HEK293T (cell line): ENCODE results near the gene SELENOM.

Experiments used
- CTCF ChIA-PET: fragments of 350-600 bp; formaldehyde crosslinking; extraction: SDS; loops from one replicate; lab custom pipeline; 2021; ENCODE audit warnings: antibody characterized with exemption, inconsistent platforms; lab: Yijun Ruan, JAX
- POLR2A ChIA-PET: fragments of 350-600 bp; formaldehyde crosslinking; extraction: SDS; loops from one replicate; lab custom pipeline; 2020; ENCODE audit warnings: antibody characterized with exemption, inconsistent platforms; lab: Yijun Ruan, JAX
- DNase-seq: peaks from one replicate; pipeline ENCODE4 v3.0.0; 2012; ENCODE audit warnings: mixed read lengths; ENCODE audit errors: extremely low spot score
- ARNT ChIP-seq: fragments of 450-650 bp; IDR thresholded peaks from 2 replicates; pipeline ENCODE4 v1.6.1; 2017; ENCODE audit warnings: mild to moderate bottlenecking
- BHLHE40 ChIP-seq: fragments of 450-650 bp; IDR thresholded peaks from 2 replicates; pipeline ENCODE4 v1.6.1; 2016; ENCODE audit warnings: mild to moderate bottlenecking, moderate library complexity, borderline replicate concordance
- CTBP1 ChIP-seq: fragments of 450-650 bp; IDR thresholded peaks from 2 replicates; pipeline ENCODE4 v1.6.1; 2016; ENCODE audit warnings: borderline replicate concordance
- ELF4 ChIP-seq: fragments of 450-650 bp; IDR thresholded peaks from 2 replicates; pipeline ENCODE4 v1.6.1; 2017; ENCODE audit warnings: antibody characterized with exemption
- FOXA1 ChIP-seq: fragments of 450-650 bp; IDR thresholded peaks from 2 replicates; pipeline ENCODE4 v1.6.1; 2016; ENCODE audit warnings: mild to moderate bottlenecking
- FOXK2 ChIP-seq: fragments of 450-650 bp; IDR thresholded peaks from 2 replicates; pipeline ENCODE4 v1.6.1; 2016; ENCODE audit warnings: mild to moderate bottlenecking
- FOXM1 ChIP-seq: fragments of 450-650 bp; IDR thresholded peaks from 2 replicates; pipeline ENCODE4 v1.6.1; 2017; ENCODE audit warnings: mild to moderate bottlenecking, borderline replicate concordance
- HDGF ChIP-seq: fragments of 450-650 bp; IDR thresholded peaks from 2 replicates; pipeline ENCODE4 v1.6.1; 2017; ENCODE audit warnings: antibody characterized with exemption, borderline replicate concordance
- L3MBTL2 ChIP-seq: fragments of 450-650 bp; conservative IDR thresholded peaks from 2 replicates; pipeline ENCODE4 v1.6.1; 2016; ENCODE audit warnings: mild to moderate bottlenecking
- LEF1 ChIP-seq: fragments of 450-650 bp; IDR thresholded peaks from 2 replicates; pipeline ENCODE4 v1.6.1; 2017; ENCODE audit warnings: mild to moderate bottlenecking, borderline replicate concordance
- NFRKB ChIP-seq: fragments of 450-650 bp; IDR thresholded peaks from 2 replicates; pipeline ENCODE4 v1.6.1; 2016; ENCODE audit warnings: mild to moderate bottlenecking, moderate library complexity
- SP1 ChIP-seq: fragments of 450-650 bp; IDR thresholded peaks from 2 replicates; pipeline ENCODE4 v1.6.1; 2017
- SUZ12 ChIP-seq: fragments of 450-650 bp; IDR thresholded peaks from 2 replicates; pipeline ENCODE4 v1.6.1; 2016; ENCODE audit warnings: mild to moderate bottlenecking
- TARDBP ChIP-seq: fragments of 450-650 bp; IDR thresholded peaks from 2 replicates; pipeline ENCODE4 v1.6.1; 2016
- ZNF384 ChIP-seq: fragments of 450-650 bp; IDR thresholded peaks from 2 replicates; pipeline ENCODE4 v1.6.1; 2016
- TF ChIP-seq, protein P1 (sequence below): fragments of 450-650 bp; IDR thresholded peaks from 2 replicates; pipeline ENCODE4 v1.6.1; 2016

Gene SELENOM

DNA sequence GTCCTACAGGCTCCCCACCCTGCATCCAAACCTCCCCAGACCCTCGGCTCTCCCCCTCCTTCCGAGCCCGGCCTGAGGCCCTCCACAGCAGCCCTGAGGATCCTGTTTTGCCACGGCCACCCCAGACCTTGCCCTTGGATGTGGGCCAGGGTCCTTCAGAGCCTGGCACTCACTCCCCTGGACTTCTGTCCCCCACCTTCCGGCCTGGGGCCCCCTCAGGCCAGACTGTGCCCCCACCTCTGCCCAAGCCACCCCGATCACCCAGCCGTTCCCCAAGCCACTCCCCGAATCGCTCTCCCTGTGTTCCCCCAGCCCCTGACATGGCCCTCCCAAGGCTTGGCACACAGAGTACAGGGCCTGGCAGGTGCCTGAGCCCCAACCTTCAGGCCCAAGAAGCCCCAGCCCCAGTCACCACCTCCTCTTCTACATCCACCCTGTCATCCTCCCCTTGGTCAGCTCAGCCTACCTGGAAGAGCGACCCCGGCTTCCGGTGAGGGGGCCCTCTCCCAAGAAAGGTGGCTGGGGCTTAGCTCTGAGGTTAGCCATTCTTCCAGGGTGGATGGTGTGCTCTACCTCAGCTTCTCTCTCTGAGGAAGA is 18.3 kb upstream of the SELENOM start:
- DNase-seq, result no peak
- no peak for TF ChIP-seq CTBP1
- TF ChIP-seq FOXK2, result no peak
- CTCF ChIA-PET, result no interaction called here
- POLR2A ChIA-PET, result no interaction called here

DNA sequence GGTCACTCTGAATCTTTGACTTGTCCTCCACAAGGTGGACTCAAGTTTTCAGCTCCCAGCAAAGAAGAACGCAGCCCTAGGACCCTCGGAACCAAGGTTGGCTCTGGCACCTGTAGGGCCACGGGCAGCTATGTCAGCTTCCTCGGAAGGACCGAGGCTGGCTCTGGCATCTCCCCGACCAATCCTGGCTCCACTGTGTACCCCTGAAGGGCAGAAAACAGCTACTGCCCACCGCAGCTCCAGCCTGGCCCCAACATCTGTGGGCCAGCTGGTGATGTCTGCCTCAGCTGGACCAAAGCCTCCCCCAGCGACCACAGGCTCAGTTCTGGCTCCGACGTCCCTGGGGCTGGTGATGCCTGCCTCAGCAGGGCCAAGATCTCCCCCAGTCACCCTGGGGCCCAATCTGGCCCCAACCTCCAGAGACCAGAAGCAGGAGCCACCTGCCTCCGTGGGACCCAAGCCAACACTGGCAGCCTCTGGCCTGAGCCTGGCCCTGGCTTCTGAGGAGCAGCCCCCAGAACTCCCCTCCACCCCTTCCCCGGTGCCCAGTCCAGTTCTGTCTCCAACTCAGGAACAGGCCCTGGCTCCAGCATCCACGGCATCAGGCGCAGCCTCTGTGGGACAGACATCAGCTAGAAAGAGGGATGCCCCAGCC is 17.6 kb upstream of the SELENOM start:
- TF ChIP-seq ZNF384 (no peak), NFRKB (no peak), ELF4 (no peak), TARDBP (no peak), BHLHE40 (no peak)
- DNase-seq, result no peak
- ChIA-PET POLR2A (interaction anchor here (0.8 kb wide), 1 partner anchor 156 kb away, joined by 3 read pairs; the partner anchor contains the start of genes MORC2 and TUG1), CTCF (no interaction called here)

DNA sequence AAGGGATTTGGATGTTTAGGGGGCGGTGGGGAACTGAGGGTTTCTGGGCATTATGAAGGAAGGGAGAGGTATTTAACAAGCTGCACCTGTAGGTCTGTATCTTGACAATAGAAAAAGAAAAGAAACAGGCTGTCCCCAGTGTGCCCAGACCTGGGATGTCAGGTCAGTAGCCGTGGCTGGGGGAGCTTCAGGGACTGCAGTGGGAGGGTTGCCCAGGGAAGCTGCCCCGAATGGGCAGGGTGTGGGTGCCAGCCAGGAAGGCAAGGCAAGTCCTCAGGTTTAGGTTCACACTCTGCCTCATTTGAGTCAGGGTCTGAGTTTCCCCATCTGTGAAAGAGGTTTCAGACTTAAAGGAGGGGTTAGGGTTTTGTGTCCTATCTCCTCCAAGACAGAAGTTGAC is 16.9 kb upstream of the SELENOM start:
- DNase-seq, result no peak

DNA sequence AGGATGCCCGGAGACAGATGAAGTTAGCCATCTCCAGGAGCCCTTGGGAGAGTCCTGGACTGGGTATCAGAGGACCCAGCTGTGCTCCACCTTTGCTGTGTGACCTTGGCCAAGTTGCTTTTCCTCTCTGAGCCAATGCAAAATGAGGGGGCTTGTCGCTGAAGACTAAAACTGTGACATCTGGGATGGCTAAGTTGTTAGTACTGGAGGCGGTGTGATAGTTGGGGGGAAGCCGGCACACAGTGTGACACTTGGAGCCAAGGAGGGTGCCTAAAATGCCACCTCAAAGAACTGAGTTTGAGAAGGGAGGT is 15.9 kb upstream of the SELENOM start:
- ChIA-PET POLR2A (interaction anchor here (1.0 to 1.8 kb wide), 3 partner anchors 12 to 37 kb away, joined by 3 to 13 read pairs (median 3); partner anchors contain the start of gene RNF185), CTCF (interaction anchor here (0.7 kb wide), 1 partner anchor 16 kb away, joined by 4 read pairs; the partner anchor contains the start of gene SELENOM)
- TF ChIP-seq, protein P1, sequence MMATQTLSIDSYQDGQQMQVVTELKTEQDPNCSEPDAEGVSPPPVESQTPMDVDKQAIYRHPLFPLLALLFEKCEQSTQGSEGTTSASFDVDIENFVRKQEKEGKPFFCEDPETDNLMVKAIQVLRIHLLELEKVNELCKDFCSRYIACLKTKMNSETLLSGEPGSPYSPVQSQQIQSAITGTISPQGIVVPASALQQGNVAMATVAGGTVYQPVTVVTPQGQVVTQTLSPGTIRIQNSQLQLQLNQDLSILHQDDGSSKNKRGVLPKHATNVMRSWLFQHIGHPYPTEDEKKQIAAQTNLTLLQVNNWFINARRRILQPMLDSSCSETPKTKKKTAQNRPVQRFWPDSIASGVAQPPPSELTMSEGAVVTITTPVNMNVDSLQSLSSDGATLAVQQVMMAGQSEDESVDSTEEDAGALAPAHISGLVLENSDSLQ, result no peak
- TF ChIP-seq FOXA1, result no peak
- no peak for TF ChIP-seq ARNT
- no peak for TF ChIP-seq FOXK2
- no peak for TF ChIP-seq TARDBP
- TF ChIP-seq LEF1, result no peak
- no peak for TF ChIP-seq FOXM1
- TF ChIP-seq L3MBTL2, result no peak
- no peak for TF ChIP-seq SUZ12
- no peak for TF ChIP-seq ZNF384
- TF ChIP-seq HDGF, result no peak
- DNase-seq, result no peak

More for the DNA sequence above, 16.9 kb upstream of the SELENOM start:
- ChIA-PET POLR2A (interaction anchor here (0.8 kb wide), 1 partner anchor 155 kb away, joined by 3 read pairs; the partner anchor contains the start of genes MORC2 and TUG1), CTCF (no interaction called here)
- TF ChIP-seq ZNF384 (no peak), LEF1 (no peak), SP1 (no peak), FOXA1 (no peak), SUZ12 (no peak), HDGF (no peak), NFRKB (no peak), L3MBTL2 (no peak), FOXK2 (no peak), FOXM1 (no peak), CTBP1 (no peak), ELF4 (no peak), ARNT (no peak), TARDBP (no peak)
- TF ChIP-seq, protein P1, result no peak

DNA sequence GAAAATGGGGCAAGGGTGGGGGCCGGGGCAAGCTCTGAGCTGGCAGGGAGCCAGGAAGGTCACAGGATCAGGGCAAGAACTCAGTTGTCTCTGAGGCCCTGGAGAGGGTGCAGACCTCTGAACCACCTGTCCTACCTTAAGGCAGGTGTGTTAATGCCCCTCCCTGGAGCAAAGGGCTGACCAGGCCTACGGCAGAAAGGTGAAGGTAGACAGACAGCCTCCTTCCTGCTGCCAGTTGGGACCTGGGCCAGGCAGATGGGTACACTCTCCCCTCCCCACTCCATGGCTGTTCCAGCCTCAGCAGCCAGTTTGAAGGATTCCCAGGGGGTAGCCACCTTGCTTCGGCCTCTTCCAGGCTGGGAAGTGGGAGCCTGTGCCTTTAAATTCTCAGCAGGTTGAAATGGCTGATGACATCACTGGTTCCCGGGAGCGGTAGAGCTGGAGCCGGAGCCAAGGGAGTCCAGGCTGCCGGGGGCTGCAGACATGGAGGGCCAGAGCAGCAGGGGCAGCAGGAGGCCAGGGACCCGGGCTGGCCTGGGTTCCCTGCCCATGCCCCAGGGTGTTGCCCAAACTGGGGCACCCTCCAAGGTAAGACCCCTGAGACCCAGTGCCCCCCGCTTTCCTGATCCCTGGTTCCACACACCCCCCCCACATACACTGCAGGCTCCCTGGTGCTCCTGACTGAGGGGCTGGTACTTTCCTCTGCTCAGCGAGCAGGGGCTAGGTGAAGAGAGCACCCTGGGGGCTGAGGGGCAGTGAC is 15.3 kb upstream of the SELENOM start, which contains the start of gene INPP5J:
Gene INPP5J (plus strand): TSS at position 435 of the 760 bp plus-strand sequence. CDS start 49 bp downstream, at position 484.
- peak; percentile 88 for DNase-seq
- ChIA-PET CTCF (interaction anchor here (0.7 kb wide), 1 partner anchor 15 kb away, joined by 4 read pairs; the partner anchor contains the start of gene SELENOM), POLR2A (interaction anchor here (0.7 to 1.8 kb wide), 4 partner anchors 13 to 37 kb away, joined by 3 to 13 read pairs (median 4); partner anchors contain the start of genes RNF185 and SELENOM)
- TF ChIP-seq NFRKB (no peak), LEF1 (no peak), ARNT (no peak), ELF4 (no peak), SP1 (no peak), CTBP1 (no peak), SUZ12 (no peak), BHLHE40 (no peak), L3MBTL2 (no peak), FOXM1 (no peak), TARDBP (no peak), ZNF384 (no peak), FOXK2 (no peak), FOXA1 (no peak), HDGF (no peak)
- TF ChIP-seq, protein P1, result no peak
